IPS-15b (cell line): ENCODE measurements around the gene DGCR8.
"Not testable (repeated sequence)": the region's sequence is repeated elsewhere in the genome, so short reads cannot be mapped to it uniquely, and the experiment has no call there.

ENCODE experiments used
- H3K27me3 ChIP-seq: one replicate; pipeline ENCODE4 v1.6.1; 2013; ENCODE audit warnings: low read length; ENCODE audit not compliant: control insufficient read depth, insufficient read depth
- H3K36me3 ChIP-seq: one replicate; pipeline ENCODE4 v1.6.1; 2013; ENCODE audit warnings: low read length; ENCODE audit not compliant: control insufficient read depth, insufficient read depth
- H3K4me1 ChIP-seq: one replicate; pipeline ENCODE4 v1.6.1; 2013; ENCODE audit warnings: mild to moderate bottlenecking, low read length; ENCODE audit not compliant: control insufficient read depth, insufficient read depth
- H3K4me3 ChIP-seq: one replicate; pipeline ENCODE4 v1.5.1; 2013; ENCODE audit warnings: low read depth, low read length
- H3K9ac ChIP-seq: one replicate; pipeline ENCODE4 v1.6.1; 2013; ENCODE audit warnings: low read depth, mild to moderate bottlenecking, low read length
- H3K9me3 ChIP-seq: one replicate; pipeline ENCODE4 v1.6.1; 2013; ENCODE audit warnings: mild to moderate bottlenecking, low read length; ENCODE audit not compliant: control insufficient read depth, insufficient read depth

Gene DGCR8

DNA sequence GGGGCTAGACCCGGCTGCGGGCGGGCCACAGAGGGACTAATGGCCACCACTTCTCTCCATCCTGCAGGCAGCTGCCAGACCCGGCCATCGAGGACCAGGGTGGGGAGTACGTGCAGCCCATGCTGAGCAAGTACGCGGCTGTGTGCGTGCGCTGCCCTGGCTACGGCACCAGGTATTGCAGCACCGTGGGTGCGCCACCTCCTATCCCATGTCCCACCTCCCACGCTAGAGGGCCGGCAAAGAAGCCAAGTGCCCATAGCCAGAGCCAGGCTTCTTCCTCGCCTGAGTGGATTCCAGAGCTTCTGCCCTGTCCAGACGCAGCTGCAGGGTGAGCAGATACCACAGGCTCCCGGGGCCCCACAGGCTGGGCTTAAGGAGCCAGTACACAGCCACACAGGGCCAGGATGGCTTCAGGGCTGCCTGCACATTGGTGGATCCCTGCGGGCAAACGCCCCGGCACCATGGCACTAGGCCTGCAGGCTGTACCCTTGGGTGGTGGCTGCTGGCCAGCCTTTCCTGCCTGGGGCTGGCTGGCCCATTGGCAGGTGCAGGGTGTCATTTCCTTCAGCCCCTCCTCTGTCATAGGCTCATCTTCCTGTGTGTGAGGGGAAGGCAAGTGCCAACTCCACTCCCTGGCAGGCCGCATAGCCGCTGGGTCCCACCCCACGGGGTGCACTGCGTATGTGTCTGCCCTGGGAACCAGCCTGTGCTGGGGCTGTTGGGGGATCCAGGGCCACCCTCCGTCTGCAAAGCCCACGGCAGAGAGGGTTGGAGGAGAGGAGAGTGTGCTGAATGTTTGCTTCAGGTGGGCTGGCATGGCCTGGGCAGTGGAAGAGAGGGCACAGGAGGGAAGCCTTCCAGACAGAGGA, 16.5 kb upstream of the DGCR8 start:
- Histone ChIP-seq H3K9ac (no peak overlapping the region), H3K4me1 (no peaks in the 10 kb centered on the region), H3K27me3 (no peaks in the 10 kb centered on the region), H3K9me3 (no peaks in the 10 kb centered on the region), H3K36me3 (no peaks in the 10 kb centered on the region), H3K4me3 (no peak overlapping the region)

DNA sequence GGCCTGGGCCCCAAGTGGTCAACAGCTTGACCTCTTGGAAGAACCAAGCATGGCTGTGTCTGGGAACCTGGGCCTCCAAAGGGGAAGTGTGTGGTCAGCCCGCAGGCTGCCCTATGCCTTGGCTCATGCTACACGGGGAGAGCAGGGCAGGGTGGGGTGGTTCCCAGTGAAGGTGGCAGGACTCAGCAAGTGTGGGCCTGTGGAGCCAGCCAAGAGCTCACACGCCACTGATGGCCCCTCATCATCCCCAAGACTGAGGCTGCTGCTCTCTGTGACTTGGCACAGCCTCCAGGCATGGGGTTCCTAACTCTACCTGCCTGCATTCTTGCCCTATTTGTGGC, 15.9 kb upstream of the DGCR8 start:
- no peaks in the 10 kb centered on the region for H3K36me3 ChIP-seq
- no peaks in the 10 kb centered on the region for H3K27me3 ChIP-seq
- H3K9me3 ChIP-seq, result no peaks in the 10 kb centered on the region
- no peaks in the 10 kb centered on the region for H3K4me1 ChIP-seq
- no peak overlapping the region for H3K9ac ChIP-seq
- no peak overlapping the region for H3K4me3 ChIP-seq

DNA sequence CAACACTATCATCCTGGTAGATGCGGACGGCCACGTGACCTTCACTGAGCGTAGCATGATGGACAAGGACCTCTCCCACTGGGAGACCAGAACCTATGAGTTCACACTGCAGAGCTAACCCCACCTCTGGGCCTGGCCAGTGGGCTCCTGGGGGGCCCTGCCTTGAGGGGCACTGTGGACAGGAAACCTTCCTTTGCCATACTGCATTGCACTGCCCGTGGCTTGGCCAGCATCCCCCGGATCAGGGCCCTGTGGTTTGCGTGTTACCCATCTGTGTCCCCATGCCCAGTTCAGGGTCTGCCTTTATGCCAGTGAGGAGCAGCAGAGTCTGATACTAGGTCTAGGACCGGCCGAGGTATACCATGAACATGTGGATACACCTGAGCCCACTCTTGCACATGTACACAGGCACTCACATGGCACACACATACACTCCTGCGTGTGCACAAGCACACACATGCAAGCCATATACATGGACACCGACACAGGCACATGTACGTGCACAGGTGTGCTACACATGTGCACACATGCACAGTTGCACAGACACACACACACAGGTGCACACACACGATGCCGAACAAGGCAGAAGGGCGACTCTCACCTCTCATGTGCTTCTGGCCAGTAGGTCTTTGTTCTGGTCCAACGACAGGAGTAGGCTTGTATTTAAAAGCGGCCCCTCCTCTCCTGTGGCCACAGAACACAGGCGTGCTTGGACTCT, 15.3 kb upstream of the DGCR8 start:
- Histone ChIP-seq H3K27me3 (no peaks in the 10 kb centered on the region), H3K9me3 (no peaks in the 10 kb centered on the region), H3K4me1 (no peaks in the 10 kb centered on the region), H3K9ac (no peak overlapping the region), H3K4me3 (no peak overlapping the region), H3K36me3 (no peaks in the 10 kb centered on the region)

DNA sequence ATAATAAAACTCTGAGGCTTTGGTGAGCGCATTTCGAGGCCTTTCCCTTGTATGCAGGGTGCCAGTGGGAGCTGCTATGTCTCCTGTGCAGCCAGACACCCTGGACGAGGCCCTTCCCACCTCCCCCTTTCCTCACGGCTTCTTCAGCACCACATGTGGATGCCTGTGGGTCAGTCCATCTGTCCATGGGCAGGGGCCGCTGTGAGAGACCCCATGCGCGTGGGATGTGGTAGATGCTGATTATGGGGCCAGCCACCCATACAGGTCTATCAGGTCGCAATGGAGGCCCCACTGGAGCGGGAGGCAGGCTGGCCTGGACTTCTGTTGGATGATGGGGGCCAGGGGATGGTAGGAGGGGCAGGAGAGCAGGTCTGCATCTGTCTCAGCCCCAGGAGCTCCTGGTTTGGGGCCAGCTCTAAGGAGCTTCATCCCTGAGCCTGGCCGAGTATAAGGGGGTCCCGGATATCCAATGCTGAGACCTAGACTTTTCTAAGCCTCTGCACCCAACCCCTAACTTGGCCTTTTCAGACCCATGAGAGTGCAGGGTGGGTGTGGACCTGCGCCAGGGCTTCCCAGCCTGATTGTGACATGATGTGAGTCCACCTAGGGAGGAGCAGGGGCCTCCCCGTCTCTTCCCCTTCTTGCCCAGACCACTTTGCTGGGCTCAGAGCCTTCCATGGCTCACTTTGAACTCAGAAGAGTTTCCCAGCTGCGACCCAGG, 14.0 kb upstream of the DGCR8 start:
- Histone ChIP-seq H3K9ac (no peak overlapping the region), H3K27me3 (no peaks in the 10 kb centered on the region), H3K4me3 (no peak overlapping the region), H3K36me3 (no peaks in the 10 kb centered on the region), H3K4me1 (no peaks in the 10 kb centered on the region), H3K9me3 (no peaks in the 10 kb centered on the region)

DNA sequence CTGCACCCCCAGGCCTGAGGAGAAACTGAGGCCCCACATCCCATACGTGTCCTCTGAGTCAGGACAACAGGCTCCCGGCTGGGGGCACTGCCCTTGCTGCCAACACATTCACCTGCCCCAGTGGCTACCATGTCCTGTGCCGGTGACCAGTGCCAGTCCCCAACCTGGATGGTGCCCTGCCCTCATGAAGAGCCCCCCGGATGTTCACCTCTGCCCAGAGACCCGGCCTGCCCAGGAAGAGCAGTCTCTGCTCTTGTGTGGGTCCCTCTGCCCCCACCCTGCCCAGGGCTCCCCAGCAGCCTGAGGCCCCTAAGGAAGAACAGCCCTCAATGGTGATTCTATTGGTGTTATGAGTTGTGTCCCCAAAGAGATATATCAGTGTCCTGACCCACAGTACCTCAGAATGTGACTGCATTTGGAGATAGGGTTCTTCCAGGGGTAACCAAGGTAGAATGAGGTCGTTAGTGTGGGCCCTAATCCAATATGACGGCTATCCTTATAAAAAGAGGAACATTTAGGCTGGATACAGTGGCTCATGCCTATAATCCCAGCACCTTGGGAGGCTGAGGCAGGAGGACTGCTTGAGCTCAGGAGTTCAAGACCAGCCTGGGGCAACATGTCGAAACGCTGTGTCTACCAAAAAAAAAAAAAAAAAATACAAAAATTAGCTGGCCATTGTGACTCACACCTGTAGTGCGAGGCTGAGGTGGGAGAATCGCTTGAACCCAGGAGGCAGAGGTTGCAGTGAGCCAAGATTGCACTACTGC, 13.2 kb upstream of the DGCR8 start:
- H3K4me1 ChIP-seq, result no peaks in the 10 kb centered on the region
- no peak overlapping the region for H3K9ac ChIP-seq

DNA sequence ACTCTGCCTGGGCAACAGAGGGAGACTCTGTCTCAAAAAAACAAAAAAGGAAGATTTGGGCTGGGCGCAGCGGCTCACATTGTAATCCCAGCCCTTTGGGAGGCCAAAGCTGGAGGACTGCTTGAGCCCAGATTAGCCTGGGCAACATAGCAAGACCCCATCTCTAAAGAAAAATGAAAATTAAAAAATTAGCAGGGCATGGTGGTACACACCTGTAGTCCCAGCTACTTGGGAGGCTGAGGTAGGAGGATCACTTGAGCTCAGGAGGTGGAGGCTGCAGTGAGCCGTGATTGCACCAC, 12.7 kb upstream of the DGCR8 start:
- H3K4me1 ChIP-seq, result not testable (repeated sequence)

More for the DNA sequence above, 13.2 kb upstream of the DGCR8 start:
- Histone ChIP-seq H3K36me3 (no peaks in the 10 kb centered on the region), H3K4me3 (no peak overlapping the region), H3K9me3 (no peaks in the 10 kb centered on the region), H3K27me3 (no peaks in the 10 kb centered on the region)

DNA sequence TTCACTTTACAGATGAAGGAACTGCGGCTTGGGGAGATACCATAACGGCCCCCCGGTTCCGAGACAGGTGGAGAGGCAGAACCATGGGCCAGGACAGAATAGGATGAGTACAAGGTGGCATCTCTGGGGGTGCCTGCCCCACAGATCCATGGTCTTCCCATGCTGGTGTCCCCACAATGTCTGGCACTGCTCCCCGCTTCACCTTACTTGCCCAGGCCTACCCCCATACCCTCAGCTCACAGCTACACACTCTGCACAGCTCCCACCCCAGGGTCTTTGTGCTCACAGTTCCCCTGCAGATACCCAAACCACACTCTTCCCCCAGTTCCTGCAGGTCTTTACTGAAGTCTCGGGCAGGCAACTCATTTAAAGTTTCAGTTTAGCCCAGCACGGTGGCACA, 11.4 kb upstream of the DGCR8 start:
- no peaks in the 10 kb centered on the region for H3K27me3 ChIP-seq
- no peaks in the 10 kb centered on the region for H3K36me3 ChIP-seq
- H3K4me1 ChIP-seq, result no peaks in the 10 kb centered on the region
- H3K4me3 ChIP-seq, result no peak overlapping the region
- H3K9me3 ChIP-seq, result no peaks in the 10 kb centered on the region
- H3K9ac ChIP-seq, result no peak overlapping the region

More for the DNA sequence above, 12.7 kb upstream of the DGCR8 start:
- H3K4me3 ChIP-seq, H3K27me3 ChIP-seq, H3K36me3 ChIP-seq, H3K9me3 ChIP-seq, H3K9ac ChIP-seq: not testable (repeated sequence)

DNA sequence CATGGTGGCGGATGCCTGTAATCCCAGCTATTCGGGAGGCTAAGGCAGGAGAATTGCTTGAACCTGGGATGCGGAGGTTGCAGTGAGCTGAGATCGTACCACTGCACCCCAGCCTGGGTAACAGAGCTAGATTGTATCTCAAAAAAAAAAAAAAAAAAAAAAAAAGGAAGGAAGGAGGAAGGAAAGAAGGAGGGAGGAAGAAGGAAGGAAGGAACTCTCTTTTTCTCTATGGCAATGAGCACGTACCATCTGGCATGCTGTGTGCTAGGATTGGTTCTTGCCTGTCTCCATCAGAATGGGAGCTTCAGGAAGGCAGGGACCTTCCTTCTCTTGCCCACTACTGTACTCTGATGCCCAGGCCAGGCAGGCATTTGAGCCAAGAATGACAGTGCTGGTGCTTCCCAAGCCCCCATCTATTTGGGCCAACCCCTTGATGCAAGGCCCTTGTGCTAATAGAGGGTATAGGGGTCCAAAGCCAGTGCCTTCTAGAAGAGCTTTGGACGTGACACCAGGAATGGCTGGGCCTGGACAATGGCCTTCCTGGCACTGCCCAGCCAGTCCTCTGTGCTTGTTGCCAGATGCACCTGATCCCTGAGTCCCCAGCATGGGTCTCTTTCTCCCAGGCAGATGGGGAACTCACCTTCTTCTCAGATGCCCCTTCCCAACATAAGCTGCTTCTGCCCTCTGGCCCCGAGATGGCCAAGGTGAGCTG, 10.6 kb upstream of the DGCR8 start:
- Histone ChIP-seq H3K4me1 (no peaks in the 10 kb centered on the region), H3K9me3 (no peaks in the 10 kb centered on the region), H3K36me3 (no peaks in the 10 kb centered on the region), H3K4me3 (no peak overlapping the region), H3K27me3 (no peaks in the 10 kb centered on the region), H3K9ac (no peak overlapping the region)

DNA sequence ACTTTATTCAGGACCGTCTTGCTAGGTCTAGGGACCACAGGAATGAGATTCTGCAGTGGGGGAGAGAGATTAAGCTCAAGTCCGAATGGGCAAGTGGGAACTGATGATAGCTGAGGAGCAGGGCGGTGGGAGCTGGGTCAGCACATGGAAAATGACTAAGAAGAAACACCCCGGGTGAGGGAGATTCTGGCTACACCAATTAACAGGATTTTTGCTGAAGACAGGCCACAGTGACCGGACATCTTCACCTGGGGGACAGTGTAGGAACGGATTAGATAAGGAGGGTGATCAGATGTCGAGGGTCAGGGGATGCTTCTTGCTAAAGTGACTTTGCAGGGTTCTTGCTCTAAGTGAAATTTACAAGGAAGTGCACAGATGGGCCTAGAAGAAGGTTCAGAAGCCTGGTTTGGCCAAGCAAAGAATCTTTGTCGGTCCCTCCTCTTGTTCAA, 8.5 kb upstream of the DGCR8 start:
- Histone ChIP-seq H3K4me1 (no peaks in the 10 kb centered on the region), H3K4me3 (no peak overlapping the region), H3K9me3 (no peaks in the 10 kb centered on the region), H3K9ac (no peak overlapping the region), H3K36me3 (no peaks in the 10 kb centered on the region), H3K27me3 (no peaks in the 10 kb centered on the region)

DNA sequence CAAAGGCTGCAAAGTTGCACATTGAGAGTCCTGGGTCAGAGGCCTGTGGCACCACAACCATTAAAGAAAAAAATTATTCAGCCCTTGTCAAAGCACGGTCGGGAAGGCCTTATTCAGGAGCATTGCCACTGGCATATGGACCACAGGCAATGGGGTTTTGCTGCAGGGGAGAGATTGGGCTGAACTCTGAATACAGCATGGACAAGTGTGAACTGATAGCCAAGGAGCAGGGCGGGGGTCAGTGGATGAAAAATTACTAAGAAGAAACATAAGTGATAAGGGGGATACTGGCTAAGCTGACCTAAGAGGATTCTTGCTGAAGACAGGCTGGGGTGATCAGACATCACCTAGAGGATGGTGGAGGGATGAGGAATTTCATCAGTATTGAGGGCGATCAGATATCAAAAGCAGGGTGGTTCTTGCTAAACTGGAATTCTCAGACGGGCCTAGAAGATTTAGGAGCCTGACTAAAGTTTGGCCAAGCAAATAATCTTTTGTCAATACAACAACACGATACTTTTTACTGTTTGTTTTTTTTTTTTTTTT, 3.3 kb upstream of the DGCR8 start:
- Histone ChIP-seq H3K4me3 (no peak overlapping the region), H3K4me1 (peaks cover 3% of the 10 kb centered on the region), H3K9ac (no peak overlapping the region), H3K9me3 (no peaks in the 10 kb centered on the region), H3K36me3 (peaks cover 2% of the 10 kb centered on the region), H3K27me3 (no peaks in the 10 kb centered on the region)

DNA sequence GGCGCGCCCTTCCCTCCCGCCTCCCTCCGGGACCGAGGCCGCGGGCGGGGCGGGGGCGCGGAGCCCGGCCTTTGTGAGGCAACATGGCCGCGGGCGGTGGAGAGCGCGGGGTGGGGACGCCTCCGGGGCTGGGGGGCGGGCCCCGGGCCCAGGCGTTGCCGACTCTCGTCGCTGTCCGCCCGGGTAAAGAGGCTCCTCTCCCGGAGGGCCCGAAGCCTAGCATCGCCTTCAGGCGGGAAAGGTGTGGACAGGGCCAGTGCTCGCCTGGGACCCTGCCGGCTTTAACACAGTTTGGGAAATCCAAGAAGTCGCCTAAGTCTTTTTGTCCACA, 369 bp downstream of the DGCR8 start:
- H3K9me3 ChIP-seq, result no peaks in the 10 kb centered on the region
- H3K36me3 ChIP-seq, result peaks cover 8% of the 10 kb centered on the region
- H3K27me3 ChIP-seq, result no peaks in the 10 kb centered on the region
- peak overlapping the region; percentile 97 for H3K9ac ChIP-seq
- H3K4me3 ChIP-seq, result peak overlapping the region; percentile 84
- peaks cover 10% of the 10 kb centered on the region for H3K4me1 ChIP-seq
